GM18858 (cell line): ENCODE results near the gene CENPU.
"Not testable (repeated sequence)": the region's sequence is repeated elsewhere in the genome, so short reads cannot be mapped to it uniquely, and the experiment has no call there.

Experiments used
- ATAC-seq: cut with Tn5 transposase; IDR thresholded peaks from one replicate; pipeline ENCODE4 v1.9.1; 2021; ENCODE audit not compliant: unreplicated experiment

Gene CENPU

GRCh38 chr4:184668511-184669114, 65.3 kb downstream of the CENPU start:
- ATAC-seq, result no peak

GRCh38 chr4:184668096-184668495, 65.8 kb downstream of the CENPU start:
- ATAC-seq, result no peak

GRCh38 chr4:184666670-184667069, 67.2 kb downstream of the CENPU start:
- ATAC-seq, result no peak

- no peak for ATAC-seq
These were observed 69.3 kb downstream of the CENPU start for GRCh38 chr4:184664445-184665210.

GRCh38 chr4:184662236-184662635, 71.7 kb downstream of the CENPU start:
- no peak for ATAC-seq

- ATAC-seq, result no peak
These were observed 72.9 kb downstream of the CENPU start for GRCh38 chr4:184660978-184661377.

GRCh38 chr4:184657820-184658219, 76.1 kb downstream of the CENPU start:
- ATAC-seq, result not testable (repeated sequence)

GRCh38 chr4:184657144-184657543, 76.8 kb downstream of the CENPU start:
- no peak for ATAC-seq

GRCh38 chr4:184655889-184656869, 77.7 kb downstream of the CENPU start:
- ATAC-seq, result no peak

GRCh38 chr4:184653650-184654049, 80.2 kb downstream of the CENPU start:
- no peak for ATAC-seq

GRCh38 chr4:184652681-184653080, 81.2 kb downstream of the CENPU start:
- not testable (repeated sequence) for ATAC-seq

- ATAC-seq, result no peak
These were observed 82.0 kb downstream of the CENPU start for GRCh38 chr4:184651899-184652298.

GRCh38 chr4:184649971-184650855, 83.7 kb downstream of the CENPU start:
- ATAC-seq, result no peak

GRCh38 chr4:184649026-184649970, 84.6 kb downstream of the CENPU start, which contains the start of the genes CASP3 and PRIMPOL:
CASP3 (minus strand) TSS chr4:184649447; CDS start chr4:184638453, 10,994 bp downstream.
PRIMPOL (plus strand) TSS chr4:184649738; CDS start chr4:184657141, 7,403 bp downstream.
- peak; percentile 71 for ATAC-seq

GRCh38 chr4:184648313-184649025, 85.4 kb downstream of the CENPU start:
- peak; percentile 1 for ATAC-seq

GRCh38 chr4:184648054-184648312, 85.9 kb downstream of the CENPU start:
- ATAC-seq, result no peak

- ATAC-seq, result no peak
These were observed 86.4 kb downstream of the CENPU start for GRCh38 chr4:184647266-184648053.
